ENCODE results near the gene THRB.

THRB gene

GRCh38 chr3:24184528-24185176, 310.0 kb downstream of the THRB start:
- CTCF ChIA-PET = interaction anchor here (0.7 to 2.9 kb wide), 3 partner anchors 21 to 499 kb away, joined by 3 to 28 read pairs (median 12); no protein-coding TSS in a partner anchor
- no peak for TF ChIP-seq ZNF366 (tag by site-specific recombination; conservative IDR thresholded peaks at IDR 0.05)
- TF ChIP-seq KLF8 (tag by site-specific recombination; IDR thresholded peaks at IDR 0.05) = no peak
- TF ChIP-seq ZNF292 (tag by site-specific recombination; IDR thresholded peaks at IDR 0.05; ENCODE audit: borderline replicate concordance, low read depth) = no peak
- no peak for TF ChIP-seq ZNF785 (tag by site-specific recombination; IDR thresholded peaks at IDR 0.05)
- no peak for TF ChIP-seq ZNF658 (tag by site-specific recombination; IDR thresholded peaks at IDR 0.05)
- no peak for TF ChIP-seq PRDM1 (tag by site-specific recombination; IDR thresholded peaks at IDR 0.05)
- no peak for TF ChIP-seq GLIS2 (tag by site-specific recombination; IDR thresholded peaks at IDR 0.05)
- TF ChIP-seq ZNF2 (tag by site-specific recombination; IDR thresholded peaks at IDR 0.05) = no peak
- no peak for TF ChIP-seq KLF1 (tag by site-specific recombination; IDR thresholded peaks at IDR 0.05)
- no peak for TF ChIP-seq ZNF155 (tag by site-specific recombination; IDR thresholded peaks at IDR 0.05)
- no peak for TF ChIP-seq FEZF1 (tag by site-specific recombination; IDR thresholded peaks at IDR 0.05)
- TF ChIP-seq ZBTB20 (tag by site-specific recombination; IDR thresholded peaks at IDR 0.05) = no peak
- no peak for TF ChIP-seq GLI4 (tag by site-specific recombination; IDR thresholded peaks at IDR 0.05)
- TF ChIP-seq ZNF433 (tag by site-specific recombination; IDR thresholded peaks at IDR 0.05; ENCODE audit: low read depth) = no peak
- TF ChIP-seq PRDM4 (tag by site-specific recombination; IDR thresholded peaks at IDR 0.05) = no peak
- no peak for TF ChIP-seq ZNF223 (tag by site-specific recombination; IDR thresholded peaks at IDR 0.05)
- TF ChIP-seq PRDM2 (tag by site-specific recombination; IDR thresholded peaks at IDR 0.05; ENCODE audit: borderline replicate concordance) = no peak
- no peak for TF ChIP-seq ZNF266 (tag by site-specific recombination; IDR thresholded peaks at IDR 0.05; ENCODE audit: low read depth)
- Histone ChIP-seq H3K4me3 (ENCODE audit: low read depth, low read length) (no peak overlapping the region), H3K4me1 (ENCODE audit: control insufficient read depth, insufficient read depth, low read length) (no peaks in the 10 kb centered on the region), H3K9me3 (ENCODE audit: control insufficient read depth, insufficient read depth, low read depth, low read length) (no peaks in the 10 kb centered on the region), H3K36me3 (ENCODE audit: control insufficient read depth in 2 of 2, insufficient read depth in 1 of 2, low read length in 2 of 2) (no peaks in the 10 kb centered on the region), H3K27ac (ENCODE audit: extremely low read depth, low read depth, low read length) (no peak overlapping the region)
- POLR2A ChIA-PET = no interaction called here

- H3K9me3 ChIP-seq (ENCODE audit: control insufficient read depth, insufficient read depth, low read depth, low read length) = no peaks in the 10 kb centered on the region
- H3K36me3 ChIP-seq (ENCODE audit: control insufficient read depth in 2 of 2, insufficient read depth in 1 of 2, low read length in 2 of 2) = no peaks in the 10 kb centered on the region
- no peak overlapping the region for H3K4me3 ChIP-seq (ENCODE audit: low read depth, low read length)
- no peak overlapping the region for H3K27ac ChIP-seq (ENCODE audit: extremely low read depth, low read depth, low read length)
- CTCF ChIA-PET = no interaction called here
- no peaks in the 10 kb centered on the region for H3K4me1 ChIP-seq (ENCODE audit: control insufficient read depth, insufficient read depth, low read length)
- POLR2A ChIA-PET = no interaction called here
- TF ChIP-seq OVOL3 (tag by site-specific recombination; IDR thresholded peaks at IDR 0.05) (no peak), ZNF571 (tag by site-specific recombination; IDR thresholded peaks at IDR 0.05) (no peak), MZF1 (tag by site-specific recombination; IDR thresholded peaks at IDR 0.05; ENCODE audit: borderline replicate concordance) (no peak), KLF9 (tag by site-specific recombination; IDR thresholded peaks at IDR 0.05; ENCODE audit: low read depth) (no peak), ZNF658 (tag by site-specific recombination; IDR thresholded peaks at IDR 0.05) (no peak), ZNF792 (tag by site-specific recombination; IDR thresholded peaks at IDR 0.05) (no peak), ZNF223 (tag by site-specific recombination; IDR thresholded peaks at IDR 0.05) (no peak), ZNF155 (tag by site-specific recombination; IDR thresholded peaks at IDR 0.05) (no peak), ZNF184 (tag by site-specific recombination; IDR thresholded peaks at IDR 0.05) (no peak)
Observed at GRCh38 chr3:24182756-24183155, 311.9 kb downstream of the THRB start.
